ENCODE measurements around the gene ZNF74.

Gene ZNF74

DNA sequence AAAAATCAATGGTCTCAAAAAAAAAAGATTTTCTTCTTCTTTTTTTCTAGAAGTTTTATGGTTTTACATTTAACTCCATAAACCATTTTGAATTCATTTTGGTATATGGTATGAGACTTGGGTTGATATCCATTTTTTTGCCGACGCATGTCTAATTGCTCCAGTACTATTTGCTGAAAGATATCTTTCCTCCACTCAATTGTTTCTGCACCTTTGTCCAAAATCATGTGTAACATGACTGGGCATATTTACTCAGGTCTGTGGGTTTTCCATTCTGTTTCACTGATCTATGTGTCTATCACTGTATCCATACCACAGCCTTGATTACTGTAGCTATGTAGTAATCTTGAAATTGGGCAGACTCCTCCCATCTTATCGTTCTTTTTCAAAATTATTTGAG, 59.3 kb downstream of the ZNF74 start:
- CTCF ChIA-PET, result interaction anchor here (0.7 to 10.0 kb wide), 4 partner anchors 9 to 111 kb away, joined by 3 to 133 read pairs (median 4); no protein-coding TSS in a partner anchor
- peaks cover 0 to 72% of the 10 kb centered on the region in 2 experiments; a peak in 2 of 3 replicates for H3K36me3 ChIP-seq (ENCODE audit: control insufficient read depth in 2 of 2, insufficient read depth in 1 of 2, low read length in 2 of 2)
- H3K4me1 ChIP-seq (ENCODE audit: control insufficient read depth, insufficient read depth, low read length), result no peaks in the 10 kb centered on the region
- H3K9me3 ChIP-seq (ENCODE audit: control insufficient read depth, insufficient read depth, low read depth, low read length), result no peaks in the 10 kb centered on the region
- H3K27ac ChIP-seq (ENCODE audit: extremely low read depth, low read depth, low read length), result no peak overlapping the region
- TF ChIP-seq, protein P1, sequence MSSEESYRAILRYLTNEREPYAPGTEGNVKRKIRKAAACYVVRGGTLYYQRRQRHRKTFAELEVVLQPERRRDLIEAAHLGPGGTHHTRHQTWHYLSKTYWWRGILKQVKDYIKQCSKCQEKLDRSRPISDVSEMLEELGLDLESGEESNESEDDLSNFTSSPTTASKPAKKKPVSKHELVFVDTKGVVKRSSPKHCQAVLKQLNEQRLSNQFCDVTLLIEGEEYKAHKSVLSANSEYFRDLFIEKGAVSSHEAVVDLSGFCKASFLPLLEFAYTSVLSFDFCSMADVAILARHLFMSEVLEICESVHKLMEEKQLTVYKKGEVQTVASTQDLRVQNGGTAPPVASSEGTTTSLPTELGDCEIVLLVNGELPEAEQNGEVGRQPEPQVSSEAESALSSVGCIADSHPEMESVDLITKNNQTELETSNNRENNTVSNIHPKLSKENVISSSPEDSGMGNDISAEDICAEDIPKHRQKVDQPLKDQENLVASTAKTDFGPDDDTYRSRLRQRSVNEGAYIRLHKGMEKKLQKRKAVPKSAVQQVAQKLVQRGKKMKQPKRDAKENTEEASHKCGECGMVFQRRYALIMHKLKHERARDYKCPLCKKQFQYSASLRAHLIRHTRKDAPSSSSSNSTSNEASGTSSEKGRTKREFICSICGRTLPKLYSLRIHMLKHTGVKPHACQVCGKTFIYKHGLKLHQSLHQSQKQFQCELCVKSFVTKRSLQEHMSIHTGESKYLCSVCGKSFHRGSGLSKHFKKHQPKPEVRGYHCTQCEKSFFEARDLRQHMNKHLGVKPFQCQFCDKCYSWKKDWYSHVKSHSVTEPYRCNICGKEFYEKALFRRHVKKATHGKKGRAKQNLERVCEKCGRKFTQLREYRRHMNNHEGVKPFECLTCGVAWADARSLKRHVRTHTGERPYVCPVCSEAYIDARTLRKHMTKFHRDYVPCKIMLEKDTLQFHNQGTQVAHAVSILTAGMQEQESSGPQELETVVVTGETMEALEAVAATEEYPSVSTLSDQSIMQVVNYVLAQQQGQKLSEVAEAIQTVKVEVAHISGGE (tag by site-specific recombination; conservative IDR thresholded peaks at IDR 0.05; ENCODE audit: low read depth), result no peak
- TF ChIP-seq ZNF660 (tag by site-specific recombination; IDR thresholded peaks at IDR 0.05) (no peak), ZNF394 (tag by site-specific recombination; IDR thresholded peaks at IDR 0.05; ENCODE audit: borderline replicate concordance) (no peak), ZNF558 (tag by site-specific recombination; IDR thresholded peaks at IDR 0.05) (no peak), ZNF837 (tag by site-specific recombination; IDR thresholded peaks at IDR 0.05) (no peak), SP3 (tag by site-specific recombination; IDR thresholded peaks at IDR 0.05) (no peak), ZNF585B (tag by site-specific recombination; IDR thresholded peaks at IDR 0.05) (no peak), ZNF701 (tag by site-specific recombination; IDR thresholded peaks at IDR 0.05) (no peak), ZNF391 (tag by site-specific recombination; IDR thresholded peaks at IDR 0.05; ENCODE audit: borderline replicate concordance, low read depth) (no peak), HOXD13 (CRISPR knock-in tag; IDR thresholded peaks at IDR 0.05; ENCODE audit: borderline replicate concordance) (no peak), ZNF433 (tag by site-specific recombination; IDR thresholded peaks at IDR 0.05; ENCODE audit: low read depth) (no peak)
- TF ChIP-seq, protein P2, sequence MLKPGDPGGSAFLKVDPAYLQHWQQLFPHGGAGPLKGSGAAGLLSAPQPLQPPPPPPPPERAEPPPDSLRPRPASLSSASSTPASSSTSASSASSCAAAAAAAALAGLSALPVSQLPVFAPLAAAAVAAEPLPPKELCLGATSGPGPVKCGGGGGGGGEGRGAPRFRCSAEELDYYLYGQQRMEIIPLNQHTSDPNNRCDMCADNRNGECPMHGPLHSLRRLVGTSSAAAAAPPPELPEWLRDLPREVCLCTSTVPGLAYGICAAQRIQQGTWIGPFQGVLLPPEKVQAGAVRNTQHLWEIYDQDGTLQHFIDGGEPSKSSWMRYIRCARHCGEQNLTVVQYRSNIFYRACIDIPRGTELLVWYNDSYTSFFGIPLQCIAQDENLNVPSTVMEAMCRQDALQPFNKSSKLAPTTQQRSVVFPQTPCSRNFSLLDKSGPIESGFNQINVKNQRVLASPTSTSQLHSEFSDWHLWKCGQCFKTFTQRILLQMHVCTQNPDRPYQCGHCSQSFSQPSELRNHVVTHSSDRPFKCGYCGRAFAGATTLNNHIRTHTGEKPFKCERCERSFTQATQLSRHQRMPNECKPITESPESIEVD (tag by site-specific recombination; IDR thresholded peaks at IDR 0.05), result no peak
- TF ChIP-seq, protein P3, sequence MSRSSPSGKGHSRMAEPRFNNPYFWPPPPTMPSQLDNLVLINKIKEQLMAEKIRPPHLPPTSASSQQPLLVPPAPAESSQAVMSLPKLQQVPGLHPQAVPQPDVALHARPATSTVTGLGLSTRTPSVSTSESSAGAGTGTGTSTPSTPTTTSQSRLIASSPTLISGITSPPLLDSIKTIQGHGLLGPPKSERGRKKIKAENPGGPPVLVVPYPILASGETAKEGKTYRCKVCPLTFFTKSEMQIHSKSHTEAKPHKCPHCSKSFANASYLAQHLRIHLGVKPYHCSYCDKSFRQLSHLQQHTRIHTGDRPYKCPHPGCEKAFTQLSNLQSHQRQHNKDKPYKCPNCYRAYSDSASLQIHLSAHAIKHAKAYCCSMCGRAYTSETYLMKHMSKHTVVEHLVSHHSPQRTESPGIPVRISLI (tag by site-specific recombination; IDR thresholded peaks at IDR 0.05), result no peak
- POLR2A ChIA-PET, result no interaction called here
- H3K4me3 ChIP-seq (ENCODE audit: low read depth, low read length), result no peak overlapping the region

DNA sequence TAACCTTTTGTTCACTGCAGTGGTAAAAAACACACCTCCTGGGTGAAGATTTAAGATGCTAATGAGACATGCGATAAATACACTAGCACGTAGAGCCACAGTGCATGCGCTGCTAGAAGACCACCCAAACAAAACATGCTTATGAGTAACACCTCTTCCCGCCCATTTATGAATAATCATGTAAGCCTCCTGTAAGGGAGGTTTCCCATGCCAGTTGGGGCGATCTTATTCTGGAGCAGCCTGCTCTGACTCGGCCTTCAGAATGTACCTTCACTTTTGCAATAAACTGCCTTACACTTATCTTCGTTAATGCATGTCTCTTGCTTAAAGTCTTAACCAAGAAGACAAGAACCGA, 61.7 kb downstream of the ZNF74 start:
- H3K4me3 ChIP-seq (ENCODE audit: low read depth, low read length), result no peak overlapping the region
- no peaks in the 10 kb centered on the region for H3K9me3 ChIP-seq (ENCODE audit: control insufficient read depth, insufficient read depth, low read depth, low read length)
- ChIA-PET POLR2A (interaction anchor here (0.6 to 1.4 kb wide), 3 partner anchors 19 to 47 kb away, joined by 3 to 4 read pairs (median 3); no protein-coding TSS in a partner anchor), CTCF (interaction anchor here (0.7 to 10.0 kb wide), 11 partner anchors 11 to 299 kb away, joined by 3 to 133 read pairs (median 10); no protein-coding TSS in a partner anchor)
- H3K36me3 ChIP-seq (ENCODE audit: control insufficient read depth in 2 of 2, insufficient read depth in 1 of 2, low read length in 2 of 2), result peaks cover 0 to 87% of the 10 kb centered on the region in 2 experiments; a peak in 2 of 3 replicates
- H3K27ac ChIP-seq (ENCODE audit: extremely low read depth, low read depth, low read length), result no peak overlapping the region
- H3K4me1 ChIP-seq (ENCODE audit: control insufficient read depth, insufficient read depth, low read length), result no peaks in the 10 kb centered on the region
- TF ChIP-seq ZNF214 (tag by site-specific recombination; IDR thresholded peaks at IDR 0.05; ENCODE audit: borderline replicate concordance) (no peak), ZNF658 (tag by site-specific recombination; IDR thresholded peaks at IDR 0.05) (no peak), ZFHX2 (tag by site-specific recombination; conservative IDR thresholded peaks at IDR 0.05) (no peak)

Data from HEK293 (cell line).